Neural progenitor cell (in vitro differentiated cells): ENCODE data around the gene ALDH1L1.

ENCODE experiments used
- EZH2 ChIP-seq: fragments of 200-600 bp; sonication (generic); IDR thresholded peaks from 2 replicates; pipeline ENCODE4 v1.6.1; 2017; ENCODE audit warnings: antibody characterized with exemption, mild to moderate bottlenecking, moderate library complexity
- TF ChIP-seq, protein P1 (sequence below): fragments of 200-600 bp; sonication (generic); IDR thresholded peaks from 2 replicates; pipeline ENCODE4 v1.5.1; 2017; ENCODE audit warnings: antibody characterized with exemption, mild to moderate bottlenecking

- TF ChIP-seq, protein P1, sequence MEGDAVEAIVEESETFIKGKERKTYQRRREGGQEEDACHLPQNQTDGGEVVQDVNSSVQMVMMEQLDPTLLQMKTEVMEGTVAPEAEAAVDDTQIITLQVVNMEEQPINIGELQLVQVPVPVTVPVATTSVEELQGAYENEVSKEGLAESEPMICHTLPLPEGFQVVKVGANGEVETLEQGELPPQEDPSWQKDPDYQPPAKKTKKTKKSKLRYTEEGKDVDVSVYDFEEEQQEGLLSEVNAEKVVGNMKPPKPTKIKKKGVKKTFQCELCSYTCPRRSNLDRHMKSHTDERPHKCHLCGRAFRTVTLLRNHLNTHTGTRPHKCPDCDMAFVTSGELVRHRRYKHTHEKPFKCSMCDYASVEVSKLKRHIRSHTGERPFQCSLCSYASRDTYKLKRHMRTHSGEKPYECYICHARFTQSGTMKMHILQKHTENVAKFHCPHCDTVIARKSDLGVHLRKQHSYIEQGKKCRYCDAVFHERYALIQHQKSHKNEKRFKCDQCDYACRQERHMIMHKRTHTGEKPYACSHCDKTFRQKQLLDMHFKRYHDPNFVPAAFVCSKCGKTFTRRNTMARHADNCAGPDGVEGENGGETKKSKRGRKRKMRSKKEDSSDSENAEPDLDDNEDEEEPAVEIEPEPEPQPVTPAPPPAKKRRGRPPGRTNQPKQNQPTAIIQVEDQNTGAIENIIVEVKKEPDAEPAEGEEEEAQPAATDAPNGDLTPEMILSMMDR = no peak
- no peak for TF ChIP-seq EZH2
Observed at GRCh38 chr3:126166009-126166408, 14.4 kb downstream of the ALDH1L1 start.
